HG03442 (cell line): ENCODE measurements around the gene C8G.

ENCODE experiments used
- ATAC-seq: cut with Tn5 transposase; IDR thresholded peaks from one replicate; pipeline ENCODE4 v1.9.1; 2021; ENCODE audit warnings: mild to moderate bottlenecking, moderate library complexity; ENCODE audit not compliant: unreplicated experiment

Gene C8G

GRCh38 chr9:136920069-136920468 lies 25.0 kb upstream of the C8G start:
- ATAC-seq, result no peak

- ATAC-seq, result no peak
Measured at GRCh38 chr9:136920734-136921231, 24.3 kb upstream of the C8G start.

DNA sequence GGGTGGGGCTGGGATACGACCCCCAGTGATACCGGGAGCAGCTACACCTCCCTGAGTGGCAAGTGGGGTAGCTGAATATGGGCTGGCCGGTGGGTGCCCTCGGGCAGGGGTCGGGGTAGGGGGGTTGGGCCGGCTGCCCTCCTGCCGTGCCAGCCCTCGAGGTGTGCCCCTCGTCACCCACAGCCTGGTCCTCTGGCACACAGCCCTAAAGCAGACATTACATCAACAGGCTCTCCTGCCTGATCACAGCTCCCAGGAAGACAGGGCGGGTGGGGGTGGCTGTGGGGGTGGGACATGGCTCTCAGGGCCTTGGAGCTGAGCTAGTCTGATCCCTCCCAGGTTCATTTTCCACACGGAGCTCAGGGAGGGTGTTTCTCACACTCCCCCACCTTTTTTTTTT lies 23.7 kb upstream of the C8G start:
- no peak for ATAC-seq

GRCh38 chr9:136921718-136922117 lies 23.3 kb upstream of the C8G start:
- no peak for ATAC-seq

GRCh38 chr9:136922540-136922939 lies 22.5 kb upstream of the C8G start:
- ATAC-seq, result no peak

DNA sequence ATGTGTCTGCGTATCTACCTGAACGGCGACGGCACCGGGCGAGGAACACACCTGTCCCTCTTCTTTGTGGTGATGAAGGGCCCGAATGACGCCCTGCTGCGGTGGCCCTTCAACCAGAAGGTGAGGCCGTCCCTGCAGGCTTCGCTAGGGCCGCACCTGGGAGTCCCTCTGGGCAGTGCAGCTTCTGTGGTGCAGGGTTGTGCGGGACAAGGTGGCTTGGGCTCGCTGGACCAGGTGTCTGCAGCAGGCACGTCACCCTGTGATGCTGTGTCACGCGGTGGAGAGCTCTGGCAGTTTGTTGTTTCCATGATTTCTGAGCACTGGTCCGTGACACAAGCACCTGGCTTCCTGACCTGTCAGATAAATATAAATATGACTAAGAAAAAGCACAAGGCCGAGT lies 21.2 kb upstream of the C8G start:
- ATAC-seq, result no peak

DNA sequence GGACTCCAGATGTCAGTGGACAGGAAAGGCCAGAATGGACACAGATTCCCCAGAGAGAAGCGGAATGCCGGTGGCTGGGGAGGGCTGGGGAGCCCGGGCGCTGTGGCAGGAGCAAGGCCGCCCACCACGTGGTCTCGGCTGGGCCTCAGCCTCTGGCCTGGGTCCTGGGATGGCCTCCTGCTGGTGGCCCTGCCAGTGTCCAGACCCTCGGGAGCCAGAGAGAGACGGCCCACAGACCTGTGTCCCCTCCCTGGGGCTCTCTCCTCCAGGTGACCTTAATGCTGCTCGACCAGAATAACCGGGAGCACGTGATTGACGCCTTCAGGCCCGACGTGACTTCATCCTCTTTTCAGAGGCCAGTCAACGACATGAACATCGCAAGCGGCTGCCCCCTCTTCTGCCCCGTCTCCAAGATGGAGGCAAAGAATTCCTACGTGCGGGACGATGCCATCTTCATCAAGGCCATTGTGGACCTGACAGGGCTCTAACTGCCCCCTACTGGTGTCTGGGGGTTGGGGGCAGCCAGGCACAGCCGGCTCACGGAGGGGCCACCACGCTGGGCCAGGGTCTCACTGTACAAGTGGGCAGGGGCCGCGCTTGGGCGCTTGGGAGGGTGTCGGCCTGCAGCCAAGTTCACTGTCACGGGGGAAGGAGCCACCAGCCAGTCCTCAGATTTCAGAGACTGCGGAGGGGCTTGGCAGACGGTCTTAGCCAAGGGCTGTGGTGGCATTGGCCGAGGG lies 19.5 kb upstream of the C8G start:
- ATAC-seq, result no peak

DNA sequence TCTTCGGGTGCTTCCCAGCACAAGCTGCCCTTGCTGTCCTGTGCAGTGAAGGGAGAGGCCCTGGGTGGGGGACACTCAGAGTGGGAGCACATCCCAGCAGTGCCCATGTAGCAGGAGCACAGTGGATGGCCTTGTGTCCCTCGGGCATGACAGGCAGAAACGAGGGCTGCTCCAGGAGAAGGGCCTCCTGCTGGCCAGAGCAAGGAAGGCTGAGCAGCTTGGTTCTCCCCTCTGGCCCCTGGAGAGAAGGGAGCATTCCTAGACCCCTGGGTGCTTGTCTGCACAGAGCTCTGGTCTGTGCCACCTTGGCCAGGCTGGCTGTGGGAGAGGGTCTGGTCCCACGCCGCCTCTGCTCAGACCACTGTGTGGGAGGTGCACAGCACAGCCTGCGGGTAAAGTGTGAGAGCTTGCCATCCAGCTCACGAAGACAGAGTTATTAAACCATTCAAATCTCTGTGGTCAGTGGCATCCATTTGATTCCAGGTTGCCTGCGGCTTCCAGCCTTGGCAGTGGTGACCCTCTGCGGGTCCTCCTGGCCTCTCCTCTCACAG lies 18.8 kb upstream of the C8G start:
- no peak for ATAC-seq

- no peak for ATAC-seq
Measured at GRCh38 chr9:136926749-136927148, 18.3 kb upstream of the C8G start.

- no peak for ATAC-seq
Measured at GRCh38 chr9:136927343-136928271, 17.4 kb upstream of the C8G start.

DNA sequence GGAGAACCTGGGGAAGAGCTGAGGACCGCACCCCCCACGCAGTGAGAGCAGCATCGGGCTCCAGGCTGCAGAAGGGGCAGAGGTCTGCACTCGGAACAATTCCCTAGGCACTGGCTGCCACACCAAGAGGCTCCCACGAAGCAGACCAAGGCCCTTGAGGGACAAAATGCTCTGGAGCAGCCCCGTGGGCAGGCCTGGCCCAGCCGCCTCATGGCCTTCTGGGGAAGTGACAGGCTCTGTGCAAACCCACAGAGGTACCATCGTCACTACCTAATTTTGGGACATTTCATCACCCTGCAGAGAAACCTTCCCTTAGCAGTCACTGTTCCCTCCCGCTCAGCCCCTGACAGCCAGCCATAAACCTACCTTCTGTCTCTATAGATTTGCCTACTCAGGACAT lies 16.5 kb upstream of the C8G start:
- ATAC-seq, result no peak

DNA sequence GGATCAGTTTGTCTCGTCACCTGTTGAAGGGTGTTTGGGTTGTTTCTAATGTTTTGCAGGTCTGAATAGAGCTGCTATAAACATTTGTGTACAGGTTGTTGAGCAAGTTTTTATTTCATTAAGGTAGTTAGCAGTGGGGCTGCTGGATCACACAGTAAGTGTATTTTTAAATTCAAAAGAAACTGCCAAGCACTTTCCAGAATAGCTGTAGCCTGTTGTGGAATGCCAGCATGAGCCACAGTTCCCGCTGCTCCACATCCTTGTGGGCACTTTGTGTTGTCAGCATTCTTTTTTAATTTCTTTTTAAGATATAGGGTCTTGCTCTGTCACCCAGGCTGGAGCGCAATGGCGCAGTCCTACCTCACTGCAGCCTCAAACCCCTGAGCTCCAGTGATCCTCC lies 15.0 kb upstream of the C8G start:
- ATAC-seq, result no peak

DNA sequence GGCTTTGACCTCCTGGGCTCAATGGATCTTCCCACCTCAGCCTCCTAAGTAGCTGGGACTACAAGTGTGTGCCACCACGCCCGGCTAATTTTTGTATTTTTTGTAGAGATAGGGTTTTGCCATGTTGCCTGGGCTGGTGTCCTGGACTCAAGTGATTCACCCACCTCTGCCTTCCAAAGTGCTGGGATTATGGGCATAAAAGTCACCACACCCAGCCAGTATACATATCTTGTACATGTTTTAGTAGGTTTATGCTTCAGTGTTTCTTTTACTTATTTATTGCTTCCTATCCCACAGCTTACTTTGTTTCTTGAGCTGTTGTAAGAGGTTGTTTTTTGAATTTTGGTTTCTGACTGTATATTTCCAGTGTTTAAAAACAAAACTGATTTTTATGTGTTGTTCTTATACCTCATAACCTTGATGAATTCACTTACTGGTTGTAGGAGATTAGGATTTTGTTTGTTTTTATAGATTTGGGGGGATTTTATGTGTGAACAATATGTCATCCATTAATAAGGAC lies 13.4 kb upstream of the C8G start:
- ATAC-seq, result no peak

- no peak for ATAC-seq
Measured at GRCh38 chr9:136934277-136934676, 10.8 kb upstream of the C8G start.

DNA sequence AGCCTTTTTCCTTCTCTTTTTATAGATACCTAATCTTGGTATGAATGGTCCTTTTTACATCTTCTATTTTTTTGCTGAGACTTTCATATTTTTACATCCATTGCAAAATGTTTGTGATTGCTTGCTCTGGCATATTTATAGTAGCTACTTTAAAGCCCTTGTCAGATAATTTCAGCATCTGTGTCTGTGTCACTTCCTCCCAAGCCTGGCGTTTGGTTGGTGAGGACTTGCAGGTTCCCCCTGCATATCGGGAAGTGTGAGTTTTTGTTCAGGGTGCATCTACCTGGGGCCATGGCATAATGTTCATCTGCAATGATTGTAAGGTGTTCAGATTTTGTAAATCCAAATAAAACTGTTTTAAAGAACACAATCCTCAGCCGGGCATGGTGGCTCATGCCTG lies 9.4 kb upstream of the C8G start:
- no peak for ATAC-seq

DNA sequence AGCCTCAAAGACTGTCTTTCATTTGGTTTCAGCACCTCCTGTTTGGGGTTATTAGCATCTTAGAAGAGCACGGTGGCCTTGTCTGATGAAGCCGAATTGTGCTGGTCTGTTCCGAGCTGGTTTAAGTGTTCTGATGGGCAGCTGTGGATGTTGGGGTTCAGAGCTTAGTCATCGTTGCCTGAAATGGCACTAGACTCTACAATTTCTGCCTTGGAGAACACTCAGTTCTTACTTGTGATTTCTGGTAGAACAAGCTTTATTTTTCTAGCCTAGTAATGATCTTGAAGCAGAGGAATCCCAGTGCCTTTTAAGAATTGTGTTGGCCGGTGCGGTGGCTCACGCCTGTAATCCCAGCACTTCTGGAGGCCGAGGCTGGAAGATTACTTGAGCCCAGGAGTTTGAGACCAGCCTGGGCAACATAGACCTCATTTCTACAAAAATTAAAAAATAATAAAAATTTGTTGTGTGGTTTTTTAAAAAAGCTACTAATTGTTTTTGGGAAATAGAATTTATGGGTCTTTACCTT lies 8.3 kb upstream of the C8G start:
- no peak for ATAC-seq

DNA sequence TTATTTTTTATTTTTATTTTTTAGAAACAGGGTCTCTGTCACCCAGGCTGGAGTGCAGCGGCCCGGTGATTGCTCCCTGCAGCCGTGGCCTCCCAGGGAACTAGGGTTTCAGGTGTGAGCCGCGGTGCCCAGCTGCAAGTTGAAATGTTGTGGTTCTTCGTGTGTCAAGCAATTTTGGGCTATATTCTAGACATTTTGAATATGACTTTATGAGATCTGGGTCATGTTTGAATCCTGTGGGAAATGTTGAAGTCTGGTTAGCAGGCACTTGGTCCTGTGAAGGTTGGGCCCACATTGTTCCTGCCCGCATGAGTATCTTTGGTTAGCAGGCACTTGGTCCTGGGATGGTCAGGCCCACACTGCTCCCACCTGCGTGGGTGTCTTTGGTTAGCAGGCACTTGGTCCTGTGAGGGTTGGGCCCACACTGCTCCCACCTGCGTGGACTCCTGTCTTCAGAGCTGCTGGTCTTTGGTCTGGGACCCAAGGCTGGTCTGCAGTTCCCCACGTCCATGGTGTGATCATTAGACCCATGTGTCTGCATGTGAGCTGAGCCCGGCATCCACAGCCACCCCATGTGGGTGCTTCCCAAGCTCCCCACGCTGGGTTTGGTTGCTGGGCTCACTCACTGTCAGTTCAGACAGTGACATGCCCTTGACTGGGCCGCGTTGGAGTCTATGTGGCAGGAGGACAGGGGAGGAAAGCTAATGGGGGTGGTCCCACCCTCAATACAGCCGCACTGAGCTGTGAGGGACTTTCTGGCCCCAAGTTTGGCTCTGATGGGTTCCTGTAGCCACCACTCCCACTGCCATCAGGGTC lies 7.6 kb upstream of the C8G start:
- ATAC-seq, result no peak

GRCh38 chr9:136939431-136939995 lies 5.5 kb upstream of the C8G start:
- no peak for ATAC-seq

- ATAC-seq, result no peak
Measured at GRCh38 chr9:136939996-136940525, 5.0 kb upstream of the C8G start.
